Measurements from ENCODE around the gene GNB1L.

- TF ChIP-seq ESRRA (CRISPR knock-in tag; IDR thresholded peaks at IDR 0.05; ENCODE audit: borderline replicate concordance): no peak
- no peak for TF ChIP-seq ATF2 (CRISPR knock-in tag; IDR thresholded peaks at IDR 0.05; ENCODE audit: borderline replicate concordance, low read depth)
- TF ChIP-seq ZNF232 (CRISPR knock-in tag; IDR thresholded peaks at IDR 0.05): no peak
- TF ChIP-seq ZNF425 (CRISPR knock-in tag; conservative IDR thresholded peaks at IDR 0.05): no peak
- no peak for TF ChIP-seq TEAD4 (CRISPR knock-in tag; IDR thresholded peaks at IDR 0.05)
- TF ChIP-seq E2F1 (CRISPR knock-in tag; IDR thresholded peaks at IDR 0.05): no peak
- TF ChIP-seq USF2 (CRISPR knock-in tag; IDR thresholded peaks at IDR 0.05): no peak
- no peak for TF ChIP-seq CDX4 (CRISPR knock-in tag; IDR thresholded peaks at IDR 0.05; ENCODE audit: borderline replicate concordance)
Observed at GRCh38 chr22:19759427-19760057, 95.1 kb downstream of the GNB1L start.

Data from WTC11 (cell line).